Measurements from ENCODE around the gene BTBD9. TPM values are rescaled to one million over a fixed set of nuclear protein-coding genes. Genes with fewer than 3 reads are reported as not detected.

The BTBD9 gene
- total and polyA plus RNA-seq, 2 donors (not counting 3 experiments of a cell fraction or from before 2014, with no cell fraction given) = 4.9 to 15.0 TPM

GRCh38 chr6:38157905-38158304, 481.8 kb downstream of the BTBD9 start:
- Histone ChIP-seq H4K20me1 (replicated peaks; ENCODE audit: control insufficient read depth, extremely low read depth, insufficient read depth, low read length) (no peaks in the 10 kb centered on the region), H3K27ac (ENCODE audit: insufficient read depth, low read depth, low read length) (no peak overlapping the region), H3K4me2 (ENCODE audit: insufficient read depth, low read length) (no peak overlapping the region), H3K27me3 (ENCODE audit: control insufficient read depth in 2 of 2, insufficient read depth in 2 of 2, low read length in 2 of 2) (no peaks in the 10 kb centered on the region), H2AFZ (ENCODE audit: low read depth, low read length) (no peak overlapping the region), H3K36me3 (ENCODE audit: control insufficient read depth in 2 of 2, extremely low read depth in 1 of 2, insufficient read depth in 2 of 2, low read length in 2 of 2) (no peaks in the 10 kb centered on the region), H3K9me1 (replicated peaks; ENCODE audit: control insufficient read depth, extremely low read depth, insufficient read depth, low read length) (no peaks in the 10 kb centered on the region), H3K9ac (replicated peaks; ENCODE audit: extremely low read depth, insufficient read depth, low read length) (no peak overlapping the region), H3K79me2 (ENCODE audit: control insufficient read depth, insufficient read depth, low read length) (no peaks in the 10 kb centered on the region), H3K4me3 (replicated peaks in 1 of 3; ENCODE audit: insufficient read depth in 1 of 3, low read depth in 1 of 3, low read length in 3 of 3) (no peak overlapping the region), H3K4me1 (ENCODE audit: control insufficient read depth, extremely low read depth, insufficient read depth, low read length) (peaks cover 21% of the 10 kb centered on the region), H3K9me3 (replicated peaks; ENCODE audit: control insufficient read depth, insufficient read depth, low read length) (no peaks in the 10 kb centered on the region)
- dilution Hi-C loops (cut with MboI; ENCODE audit: extremely low pct_ligation_motif_present, low sequenced_read_pairs) (no loop called here), intact Hi-C loops (cut with micrococcal nuclease) (loop anchor here (10.0 kb wide), 2 partner anchors 363 to 453 kb away; no protein-coding TSS in a partner anchor)
- BruUV-seq (replicated peaks) = no TSS peak
- ChIA-PET CTCF (interaction anchor here (2.2 kb wide), 1 partner anchor 125 kb away, joined by 7 read pairs; no protein-coding TSS in a partner anchor), POLR2A (no interaction called here)
- no peak for FAIRE-seq
- DNase-seq (ENCODE audit: low read depth, low spot score) = no peak
- no peak for TF ChIP-seq MAX (IDR thresholded peaks at IDR 0.05; ENCODE audit: insufficient read depth, insufficient read length)
- TF ChIP-seq POLR2A (IDR thresholded peaks at IDR 0.05; ENCODE audit: low read depth, low read length) = no peak
- TF ChIP-seq EZH2 (IDR thresholded peaks at IDR 0.05; ENCODE audit: borderline replicate concordance, low read depth, low read length, severe bottlenecking) = no peak
- TF ChIP-seq MYC (IDR thresholded peaks at IDR 0.05; ENCODE audit: low read depth, low read length) = no peak
- no peak for TF ChIP-seq FOS (IDR thresholded peaks at IDR 0.05; ENCODE audit: borderline replicate concordance, insufficient read depth, low read length)

DNA sequence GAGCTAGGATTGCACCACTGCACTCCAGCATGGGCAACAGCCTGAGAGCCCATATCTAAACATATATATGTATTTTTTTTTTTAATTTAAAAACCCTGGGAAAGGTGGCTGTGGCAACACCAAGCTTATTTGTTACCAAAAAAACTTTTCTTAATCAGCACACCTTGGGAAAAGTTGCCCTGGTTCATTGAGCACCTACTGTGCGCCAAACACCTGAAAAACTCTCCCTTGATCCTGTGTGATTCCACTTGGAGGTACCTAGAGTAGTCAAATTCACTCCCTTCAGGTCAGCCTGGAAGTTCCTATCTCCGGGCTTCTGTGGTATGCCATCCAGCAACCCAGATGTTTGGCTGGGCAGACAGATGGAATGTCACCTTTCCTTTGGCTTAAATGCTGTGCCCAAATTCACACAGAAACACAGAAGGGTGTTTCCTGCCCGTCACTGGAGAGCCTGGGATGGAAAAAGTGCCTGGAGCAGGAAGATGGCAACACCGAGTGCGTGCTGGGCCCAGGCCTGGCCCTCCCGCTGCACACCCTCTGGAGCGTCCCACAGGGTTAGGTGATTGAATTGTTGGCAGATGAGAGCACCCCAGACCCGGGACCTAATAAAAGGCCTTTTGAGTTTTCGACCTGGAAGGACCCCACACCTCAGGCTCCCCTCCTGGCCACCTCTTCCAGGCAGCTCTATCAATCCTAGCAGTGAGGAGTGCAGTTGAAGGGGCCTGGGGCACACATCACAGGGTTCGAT, 482.7 kb downstream of the BTBD9 start:
- H2AFZ ChIP-seq (ENCODE audit: low read depth, low read length) = no peak overlapping the region
- POLR2A ChIA-PET = no interaction called here
- dilution Hi-C loops (cut with MboI; ENCODE audit: extremely low pct_ligation_motif_present, low sequenced_read_pairs) = no loop called here
- DNase-seq (ENCODE audit: low read depth, low spot score) (no peak), FAIRE-seq (no peak)
- H3K9me1 ChIP-seq (replicated peaks; ENCODE audit: control insufficient read depth, extremely low read depth, insufficient read depth, low read length) = no peaks in the 10 kb centered on the region
- peaks cover 21% of the 10 kb centered on the region for H3K4me1 ChIP-seq (ENCODE audit: control insufficient read depth, extremely low read depth, insufficient read depth, low read length)
- H3K36me3 ChIP-seq (ENCODE audit: control insufficient read depth in 2 of 2, extremely low read depth in 1 of 2, insufficient read depth in 2 of 2, low read length in 2 of 2) = peaks cover 0 to 1% of the 10 kb centered on the region in 2 experiments
- H3K9ac ChIP-seq (replicated peaks; ENCODE audit: extremely low read depth, insufficient read depth, low read length) = no peak overlapping the region
- H3K4me3 ChIP-seq (replicated peaks in 1 of 3; ENCODE audit: insufficient read depth in 1 of 3, low read depth in 1 of 3, low read length in 3 of 3) = no peak overlapping the region
- no peak overlapping the region for H3K27ac ChIP-seq (ENCODE audit: insufficient read depth, low read depth, low read length)
- CTCF ChIA-PET = interaction anchor here (0.6 to 2.2 kb wide), 2 partner anchors 124 to 337 kb away, joined by 4 to 7 read pairs; no protein-coding TSS in a partner anchor
- H3K27me3 ChIP-seq (ENCODE audit: control insufficient read depth in 2 of 2, insufficient read depth in 2 of 2, low read length in 2 of 2) = no peaks in the 10 kb centered on the region
- no peak overlapping the region for H3K4me2 ChIP-seq (ENCODE audit: insufficient read depth, low read length)
- no peaks in the 10 kb centered on the region for H4K20me1 ChIP-seq (replicated peaks; ENCODE audit: control insufficient read depth, extremely low read depth, insufficient read depth, low read length)
- no peaks in the 10 kb centered on the region for H3K9me3 ChIP-seq (replicated peaks; ENCODE audit: control insufficient read depth, insufficient read depth, low read length)
- TF ChIP-seq JUN (IDR thresholded peaks at IDR 0.05; ENCODE audit: borderline replicate concordance, insufficient read depth, insufficient read length, low read depth) (no peak), MAX (IDR thresholded peaks at IDR 0.05; ENCODE audit: insufficient read depth, insufficient read length) (no peak), EZH2 (IDR thresholded peaks at IDR 0.05; ENCODE audit: borderline replicate concordance, low read depth, low read length, severe bottlenecking) (no peak), MYC (IDR thresholded peaks at IDR 0.05; ENCODE audit: low read depth, low read length) (no peak), POLR2AphosphoS5 (IDR thresholded peaks at IDR 0.05; ENCODE audit: insufficient read depth, low read depth, low read length) (no peak), POLR2A (IDR thresholded peaks at IDR 0.05; ENCODE audit: low read depth, low read length) (no peak), FOS (IDR thresholded peaks at IDR 0.05; ENCODE audit: borderline replicate concordance, insufficient read depth, low read length) (no peak), GATA2 (IDR thresholded peaks at IDR 0.05; ENCODE audit: insufficient read depth, insufficient read length, low read depth, low read length) (no peak)
- TF ChIP-seq, protein P1, sequence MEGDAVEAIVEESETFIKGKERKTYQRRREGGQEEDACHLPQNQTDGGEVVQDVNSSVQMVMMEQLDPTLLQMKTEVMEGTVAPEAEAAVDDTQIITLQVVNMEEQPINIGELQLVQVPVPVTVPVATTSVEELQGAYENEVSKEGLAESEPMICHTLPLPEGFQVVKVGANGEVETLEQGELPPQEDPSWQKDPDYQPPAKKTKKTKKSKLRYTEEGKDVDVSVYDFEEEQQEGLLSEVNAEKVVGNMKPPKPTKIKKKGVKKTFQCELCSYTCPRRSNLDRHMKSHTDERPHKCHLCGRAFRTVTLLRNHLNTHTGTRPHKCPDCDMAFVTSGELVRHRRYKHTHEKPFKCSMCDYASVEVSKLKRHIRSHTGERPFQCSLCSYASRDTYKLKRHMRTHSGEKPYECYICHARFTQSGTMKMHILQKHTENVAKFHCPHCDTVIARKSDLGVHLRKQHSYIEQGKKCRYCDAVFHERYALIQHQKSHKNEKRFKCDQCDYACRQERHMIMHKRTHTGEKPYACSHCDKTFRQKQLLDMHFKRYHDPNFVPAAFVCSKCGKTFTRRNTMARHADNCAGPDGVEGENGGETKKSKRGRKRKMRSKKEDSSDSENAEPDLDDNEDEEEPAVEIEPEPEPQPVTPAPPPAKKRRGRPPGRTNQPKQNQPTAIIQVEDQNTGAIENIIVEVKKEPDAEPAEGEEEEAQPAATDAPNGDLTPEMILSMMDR (IDR thresholded peaks at IDR 0.05; ENCODE audit: extremely low read depth in 1 of 2, insufficient read depth in 1 of 2, low read depth in 1 of 2, low read length in 2 of 2) = no peak
- intact Hi-C loops (cut with micrococcal nuclease) = loop anchor here (10.0 kb wide), 2 partner anchors 362 to 452 kb away; no protein-coding TSS in a partner anchor
- BruUV-seq (replicated peaks) = no TSS peak
- H3K79me2 ChIP-seq (ENCODE audit: control insufficient read depth, insufficient read depth, low read length) = no peaks in the 10 kb centered on the region

All from endothelial cell of umbilical vein (primary cell).